ENCODE data around the gene ZNF821.
A peak's percentile ranks its signal among the peaks of the same experiment; 100 is the strongest.
"Not testable (repeated sequence)": the region's sequence is repeated elsewhere in the genome, so short reads cannot be mapped to it uniquely, and the experiment has no call there.

Gene ZNF821

DNA sequence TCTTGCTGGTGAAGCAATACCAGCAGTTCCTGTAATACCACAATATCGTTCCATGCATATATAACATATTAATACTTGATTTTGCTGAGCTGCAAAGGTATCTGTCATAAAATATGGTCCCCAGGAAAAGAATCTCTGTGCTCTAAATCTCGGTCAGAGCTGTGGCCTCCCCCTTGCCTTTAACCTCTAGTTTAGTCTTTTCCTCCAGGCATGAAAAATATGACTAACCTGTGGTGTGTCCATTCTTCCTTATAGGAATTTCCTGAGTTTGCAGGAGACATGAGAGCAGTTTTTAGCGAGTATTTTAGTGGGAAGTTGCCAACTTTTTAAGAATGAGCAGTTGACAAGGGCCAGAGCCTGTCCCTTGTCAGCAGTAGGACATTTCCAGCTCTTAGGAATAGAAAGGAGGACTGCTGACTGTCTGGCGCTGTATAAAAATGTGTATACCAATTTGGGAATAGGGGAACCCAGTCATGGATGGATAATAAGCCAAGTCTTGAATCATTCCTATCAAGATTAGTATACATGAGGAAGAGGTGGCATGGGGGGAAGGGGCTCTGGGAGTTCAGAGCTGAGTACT is 29.5 kb downstream of the ZNF821 start:
- ATAC-seq = no peak
- no peak for DNase-seq
- Mint-ChIP-seq H3K9me3 (no peaks in the 10 kb centered on the region), H3K27ac (no peak overlapping the region), H3K27me3 (no peaks in the 10 kb centered on the region), H3K4me3 (no peak overlapping the region), H3K4me1 (peaks cover 60% of the 10 kb centered on the region)

DNA sequence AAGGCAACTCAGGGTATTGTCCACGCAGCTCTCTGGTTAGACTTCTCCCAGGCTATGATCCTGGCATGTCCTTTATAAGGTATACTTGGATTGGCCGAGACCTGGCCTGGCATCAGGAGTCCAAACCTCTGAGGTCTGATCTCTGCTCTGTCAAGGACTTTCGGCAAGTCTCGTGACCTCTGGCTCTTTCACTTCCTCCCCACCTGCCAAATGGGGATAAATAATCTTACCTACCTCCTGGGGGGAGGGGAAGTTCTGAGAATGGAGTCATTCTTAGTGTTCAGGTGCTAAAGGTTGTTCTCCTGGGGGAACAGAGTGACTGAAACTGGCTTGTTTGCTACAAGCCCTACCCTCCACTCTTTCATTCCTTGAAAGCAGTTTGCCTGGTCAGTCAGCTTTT is 30.6 kb downstream of the ZNF821 start:
- peaks cover 63% of the 10 kb centered on the region for H3K4me1 Mint-ChIP-seq
- H3K4me3 Mint-ChIP-seq = no peak overlapping the region
- no peaks in the 10 kb centered on the region for H3K9me3 Mint-ChIP-seq
- DNase-seq (no peak), ATAC-seq (no peak)
- H3K27ac Mint-ChIP-seq = peak overlapping the region in 1 of 2 donors; percentile 29
- H3K27me3 Mint-ChIP-seq = no peaks in the 10 kb centered on the region

DNA sequence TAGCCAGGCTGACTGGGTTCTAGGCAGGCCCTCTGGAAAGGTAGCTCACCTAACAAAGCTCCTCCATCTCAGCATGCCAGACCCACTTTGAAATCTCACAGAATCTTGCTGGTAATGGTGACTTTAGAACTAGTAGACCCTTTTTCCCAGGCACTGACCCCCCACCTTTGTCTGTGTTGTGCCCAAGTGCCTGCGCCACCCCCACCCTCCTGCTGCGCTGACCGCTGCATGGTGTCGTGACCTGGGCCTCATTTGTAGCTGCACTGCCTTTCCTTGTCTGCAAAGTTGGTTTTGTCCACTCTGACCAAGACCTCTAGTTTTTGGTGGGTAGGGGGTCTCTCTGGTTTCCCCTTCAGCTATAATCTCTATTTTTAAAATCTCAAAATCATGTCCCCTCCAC is 31.4 kb downstream of the ZNF821 start:
- Mint-ChIP-seq H3K27ac (no peak overlapping the region), H3K4me1 (peaks cover 69% of the 10 kb centered on the region), H3K4me3 (no peak overlapping the region), H3K9me3 (no peaks in the 10 kb centered on the region), H3K27me3 (no peaks in the 10 kb centered on the region)
- no peak for ATAC-seq
- no peak for DNase-seq

DNA sequence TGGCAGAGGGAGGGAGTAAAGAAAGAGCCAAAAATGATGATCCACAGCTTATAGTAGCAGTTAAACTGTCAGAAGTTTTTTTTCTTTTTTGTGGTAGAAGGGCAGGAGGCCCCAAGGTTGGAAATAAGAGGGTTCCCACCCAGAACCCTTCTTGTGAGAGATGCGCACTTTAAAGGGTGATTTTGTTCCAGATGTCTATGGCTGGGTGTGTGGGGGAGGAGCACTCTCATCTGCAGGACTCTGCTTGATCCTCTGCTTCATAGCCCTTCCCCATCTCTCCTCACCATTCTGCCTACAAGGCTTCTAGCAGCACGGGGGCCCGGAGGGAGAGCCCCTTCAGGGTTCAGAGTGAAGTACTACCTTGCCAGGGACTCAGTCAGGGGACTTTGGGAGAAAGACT is 31.8 kb downstream of the ZNF821 start:
- H3K27ac Mint-ChIP-seq = no peak overlapping the region
- H3K9me3 Mint-ChIP-seq = no peaks in the 10 kb centered on the region
- no peak for DNase-seq
- no peak overlapping the region for H3K4me3 Mint-ChIP-seq
- peaks cover 73% of the 10 kb centered on the region for H3K4me1 Mint-ChIP-seq
- ATAC-seq = no peak
- H3K27me3 Mint-ChIP-seq = no peaks in the 10 kb centered on the region

DNA sequence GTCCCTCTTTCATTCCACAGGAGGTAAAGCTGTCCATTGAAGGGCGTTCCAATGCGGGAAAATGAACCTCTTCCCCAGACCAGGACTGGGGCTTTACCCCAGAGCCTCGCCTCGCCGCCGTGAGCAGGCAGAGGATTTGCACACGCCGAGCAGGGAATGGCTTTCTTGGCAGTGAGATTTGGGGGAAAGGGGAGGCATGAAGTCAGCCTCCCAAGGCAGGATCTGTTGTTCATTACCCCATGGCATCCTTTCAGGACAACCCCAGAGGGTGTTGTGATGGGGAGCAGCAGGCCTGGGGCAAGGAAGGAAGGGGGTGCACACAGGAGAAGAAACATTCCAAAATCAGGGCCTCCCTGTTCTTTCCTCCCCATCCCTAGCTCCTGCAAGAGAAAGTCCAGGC is 32.2 kb downstream of the ZNF821 start:
- Mint-ChIP-seq H3K4me3 (no peak overlapping the region), H3K27ac (no peak overlapping the region), H3K27me3 (no peaks in the 10 kb centered on the region), H3K9me3 (no peaks in the 10 kb centered on the region), H3K4me1 (peaks cover 74% of the 10 kb centered on the region)
- no peak for ATAC-seq
- no peak for DNase-seq

DNA sequence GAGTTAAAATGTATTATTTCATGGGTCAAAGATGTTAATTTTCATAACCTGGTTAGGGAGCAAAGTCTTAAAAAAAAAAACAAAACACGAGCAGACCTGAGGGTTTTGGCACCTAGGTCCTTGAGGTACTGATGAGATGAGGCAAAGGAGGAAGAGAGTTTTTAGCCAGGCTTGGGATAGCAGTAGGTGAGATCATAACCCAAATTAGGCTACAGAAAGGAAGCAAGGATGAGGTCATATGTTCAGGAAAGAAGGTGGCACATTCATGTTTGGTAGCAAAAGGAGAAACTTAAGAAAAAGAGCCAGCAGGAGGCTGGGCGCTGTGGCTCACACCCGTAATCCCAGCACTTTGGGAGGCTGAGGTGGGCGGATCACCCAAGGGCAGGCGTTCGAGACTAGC is 35.4 kb downstream of the ZNF821 start:
- ATAC-seq = no peak
- H3K9me3 Mint-ChIP-seq = no peaks in the 10 kb centered on the region
- no peak overlapping the region for H3K27ac Mint-ChIP-seq
- H3K4me1 Mint-ChIP-seq = peaks cover 54% of the 10 kb centered on the region
- no peaks in the 10 kb centered on the region for H3K27me3 Mint-ChIP-seq
- no peak overlapping the region for H3K4me3 Mint-ChIP-seq
- DNase-seq = no peak

DNA sequence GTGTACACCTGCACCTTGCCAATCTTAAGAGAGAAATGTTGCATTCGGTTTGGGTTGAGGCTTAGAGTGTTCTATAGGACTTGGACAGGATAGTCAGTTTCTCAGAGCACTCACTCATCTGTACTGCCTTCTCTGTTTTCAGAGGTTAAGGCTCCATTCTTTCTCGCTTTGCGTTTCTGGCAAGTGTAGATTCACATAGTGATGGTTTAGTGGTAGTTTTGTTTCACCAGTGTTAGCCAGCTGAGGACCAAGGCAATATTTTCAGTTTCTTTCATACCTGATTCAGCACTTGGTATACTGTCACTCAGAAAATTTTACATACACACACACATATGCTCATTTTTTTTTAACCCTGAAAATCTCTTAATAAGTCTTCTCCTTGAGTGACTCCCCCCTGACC is 36.9 kb downstream of the ZNF821 start:
- DNase-seq = no peak
- no peaks in the 10 kb centered on the region for H3K9me3 Mint-ChIP-seq
- ATAC-seq = no peak
- peaks cover 47% of the 10 kb centered on the region for H3K4me1 Mint-ChIP-seq
- H3K27me3 Mint-ChIP-seq = no peaks in the 10 kb centered on the region
- H3K27ac Mint-ChIP-seq = no peak overlapping the region
- peak overlapping the region; percentile 95 for H3K4me3 Mint-ChIP-seq

DNA sequence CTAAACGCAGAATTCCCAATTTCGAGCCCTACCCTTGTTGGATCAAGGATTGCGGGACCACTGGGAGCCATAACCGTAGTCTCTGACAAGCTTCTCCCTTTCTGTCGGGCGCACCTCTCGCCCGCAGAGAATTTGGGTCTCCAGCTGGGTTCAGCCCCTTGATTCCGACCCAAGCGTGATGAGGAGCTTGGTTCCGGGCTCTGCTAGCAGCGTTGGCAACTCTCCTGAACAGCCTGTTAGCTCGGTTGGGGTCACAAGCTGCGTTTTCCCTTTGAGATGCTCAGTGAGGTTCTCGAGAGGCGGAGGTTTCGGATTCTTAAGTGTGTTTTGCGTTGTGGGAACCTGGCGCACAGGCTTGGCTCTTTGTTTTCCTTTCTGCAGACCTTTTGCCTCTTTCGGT is 37.6 kb downstream of the ZNF821 start:
- DNase-seq = peak; percentile 14 to 15
- Mint-ChIP-seq H3K9me3 (no peaks in the 10 kb centered on the region), H3K27ac (peak overlapping the region; percentile 84 to 96), H3K4me1 (peaks cover 45% of the 10 kb centered on the region), H3K4me3 (peak overlapping the region; percentile 95), H3K27me3 (no peaks in the 10 kb centered on the region)
- ATAC-seq = no peak

DNA sequence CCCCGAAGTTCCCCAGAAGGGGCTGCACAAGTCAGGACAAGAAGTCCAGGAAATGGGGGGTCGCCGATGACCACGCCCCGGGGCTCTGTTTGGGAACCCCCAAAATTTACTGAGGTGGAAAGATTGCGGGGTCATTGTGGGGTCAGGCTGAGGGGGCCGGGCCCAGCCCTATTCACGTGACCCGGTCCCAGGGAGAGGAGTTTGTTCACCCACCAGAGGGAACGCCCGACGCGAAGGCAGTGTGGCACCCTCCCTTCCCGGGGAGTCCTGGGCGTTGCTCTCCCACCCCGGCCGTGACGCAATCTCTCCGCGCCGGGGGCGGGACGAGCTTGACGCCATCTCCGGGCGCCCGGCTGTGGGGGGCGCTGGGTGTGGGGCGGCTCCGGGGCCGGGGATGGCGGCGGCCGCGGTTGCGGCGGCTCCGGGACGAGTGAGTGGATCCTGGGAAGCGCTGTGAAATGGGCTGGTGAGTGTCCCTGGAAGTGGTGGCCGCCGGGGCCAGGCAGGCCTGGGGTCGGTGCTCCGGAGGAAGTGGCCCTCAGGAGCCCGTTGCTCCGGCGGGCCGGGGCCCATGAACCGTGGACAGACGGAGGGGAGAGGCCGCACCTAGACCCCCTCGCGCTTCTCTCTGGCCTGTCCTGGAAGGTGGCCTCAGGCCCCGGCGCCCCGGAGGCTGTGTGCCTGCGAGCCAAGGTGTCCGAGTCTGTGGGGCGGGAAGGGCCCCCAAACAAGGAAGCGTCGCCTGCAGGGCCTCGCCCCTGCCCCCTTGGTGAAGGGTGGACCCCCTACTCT is 38.1 kb downstream of the ZNF821 start, which contains the start of gene ATXN1L:
TSS of gene ATXN1L (plus strand) at position 338 of the 792 bp plus-strand sequence. CDS start 3,765 bp downstream, outside the sequence.
- Mint-ChIP-seq H3K9me3 (no peaks in the 10 kb centered on the region), H3K27ac (peak within 1 kb of the TSS; percentile 96 to 97), H3K4me1 (peaks cover 43% of the 10 kb centered on the region), H3K27me3 (no peaks in the 10 kb centered on the region), H3K4me3 (peak within 1 kb of the TSS; percentile 95)
- DNase-seq (peak; percentile 94), ATAC-seq (peak; percentile 92)

DNA sequence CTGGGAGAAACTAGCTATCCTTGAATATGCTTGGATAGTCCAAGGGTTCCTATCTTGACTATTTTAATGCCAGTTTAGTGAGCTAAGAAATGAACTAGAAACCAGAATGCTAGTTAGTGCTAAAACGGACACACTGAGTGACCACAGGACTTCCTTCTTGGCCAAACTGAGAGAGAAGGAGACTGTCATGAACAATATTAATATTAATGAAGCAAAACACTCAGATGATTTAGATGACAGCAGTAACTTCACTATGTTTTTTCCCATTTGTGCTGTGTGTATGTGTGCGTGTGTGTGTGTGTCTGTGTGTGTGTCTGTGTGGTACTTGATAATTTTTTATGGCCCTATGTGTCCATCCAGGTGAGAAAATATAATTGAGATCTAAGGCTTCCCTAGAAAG is 40.4 kb downstream of the ZNF821 start:
- H3K4me3 Mint-ChIP-seq = no peak overlapping the region
- H3K9me3 Mint-ChIP-seq = no peaks in the 10 kb centered on the region
- ATAC-seq = no peak
- H3K27me3 Mint-ChIP-seq = no peaks in the 10 kb centered on the region
- no peak overlapping the region for H3K27ac Mint-ChIP-seq
- no peak for DNase-seq
- peaks cover 39% of the 10 kb centered on the region for H3K4me1 Mint-ChIP-seq

DNA sequence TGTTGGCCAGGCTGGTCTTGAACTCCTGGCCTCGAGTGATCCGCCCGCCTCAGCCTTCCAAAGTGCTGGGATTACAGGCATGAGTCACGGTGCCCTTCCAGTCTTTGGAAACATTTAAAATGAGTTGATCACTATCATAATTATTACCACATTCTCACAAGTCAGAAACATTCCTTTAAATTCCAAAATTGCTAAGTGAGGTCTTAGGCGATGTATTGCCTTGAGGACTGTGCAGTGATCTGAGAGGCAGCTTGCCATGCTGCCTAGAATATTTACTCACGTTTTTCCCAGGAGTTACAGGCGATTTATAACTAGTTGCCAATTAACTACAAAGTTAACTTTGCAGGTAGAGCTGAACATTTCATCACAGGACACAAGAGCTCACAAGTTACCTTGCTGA is 43.9 kb downstream of the ZNF821 start:
- Mint-ChIP-seq H3K27ac (no peak overlapping the region), H3K4me3 (no peak overlapping the region)
- ATAC-seq = no peak

DNA sequence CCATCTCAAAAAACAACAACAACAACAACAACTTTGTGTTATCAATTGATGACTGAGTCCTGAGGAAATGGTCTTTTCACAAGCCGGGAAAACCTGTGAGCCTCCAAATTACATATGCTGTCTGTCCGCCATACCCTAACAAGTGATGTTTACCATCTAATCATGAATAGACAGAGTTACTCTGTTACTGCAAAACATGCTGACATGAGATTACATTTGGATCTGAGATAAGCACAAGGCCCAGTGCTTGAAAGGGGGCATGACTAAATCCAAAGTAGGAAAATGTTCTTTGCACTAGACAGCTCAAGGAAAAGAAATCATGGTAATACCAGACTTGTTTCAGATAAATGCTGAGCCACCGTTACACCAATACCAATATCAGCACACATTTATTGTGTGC is 46.8 kb downstream of the ZNF821 start:
- DNase-seq = no peak
- peaks cover 5% of the 10 kb centered on the region for H3K4me1 Mint-ChIP-seq
- no peak for ATAC-seq
- no peaks in the 10 kb centered on the region for H3K9me3 Mint-ChIP-seq
- no peak overlapping the region for H3K27ac Mint-ChIP-seq
- no peaks in the 10 kb centered on the region for H3K27me3 Mint-ChIP-seq
- no peak overlapping the region for H3K4me3 Mint-ChIP-seq

More for the DNA sequence above, 43.9 kb downstream of the ZNF821 start:
- no peaks in the 10 kb centered on the region for H3K27me3 Mint-ChIP-seq
- peaks cover 15% of the 10 kb centered on the region for H3K4me1 Mint-ChIP-seq
- no peak for DNase-seq
- no peaks in the 10 kb centered on the region for H3K9me3 Mint-ChIP-seq

DNA sequence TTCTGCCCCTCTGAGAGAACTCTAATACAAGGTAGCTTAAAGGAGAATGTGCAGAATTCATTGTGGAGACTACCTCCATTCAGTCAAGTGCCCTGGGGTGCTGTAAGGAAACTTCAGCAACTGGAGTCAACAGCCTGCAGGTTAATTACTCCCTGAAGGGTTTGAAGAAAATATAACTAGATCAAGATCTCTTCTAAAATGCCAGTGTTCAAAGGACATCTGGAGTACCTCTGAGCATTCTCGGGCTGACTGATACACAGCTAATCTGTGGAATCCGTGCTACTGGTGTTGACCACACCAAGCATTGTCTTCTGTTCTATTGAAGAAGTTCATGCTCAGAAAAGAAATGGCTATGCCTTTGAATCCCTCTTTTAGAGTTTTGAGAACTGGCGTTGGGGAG is 49.7 kb downstream of the ZNF821 start:
- no peak for ATAC-seq
- DNase-seq = no peak
- Mint-ChIP-seq H3K27me3 (no peaks in the 10 kb centered on the region), H3K4me3 (no peak overlapping the region), H3K4me1 (no peaks in the 10 kb centered on the region), H3K27ac (no peak overlapping the region), H3K9me3 (no peaks in the 10 kb centered on the region)

DNA sequence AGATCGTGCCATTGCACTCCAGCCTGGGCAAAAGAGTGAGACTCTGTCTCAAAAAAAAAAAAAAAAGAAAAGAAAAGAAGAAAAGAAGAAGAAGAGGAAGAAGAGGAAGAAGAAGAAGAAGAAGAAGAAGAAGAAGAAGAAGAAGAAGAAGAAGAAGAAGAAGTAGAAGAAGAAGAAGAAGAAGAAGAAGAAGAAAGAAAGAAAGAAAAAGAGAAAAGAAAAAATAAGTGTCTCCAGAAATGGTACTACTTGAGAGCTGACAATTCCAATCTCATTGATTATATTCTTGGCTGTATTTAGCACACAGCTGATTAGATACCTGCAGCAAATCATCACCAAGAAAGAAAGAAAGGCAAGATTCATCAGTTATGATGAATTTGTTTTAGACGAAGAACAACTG is 51.9 kb downstream of the ZNF821 start:
- not testable (repeated sequence) for ATAC-seq, H3K27me3 Mint-ChIP-seq, H3K4me1 Mint-ChIP-seq, H3K9me3 Mint-ChIP-seq, H3K4me3 Mint-ChIP-seq, DNase-seq
- peak overlapping the region; percentile 40 to 82 for H3K27ac Mint-ChIP-seq

DNA sequence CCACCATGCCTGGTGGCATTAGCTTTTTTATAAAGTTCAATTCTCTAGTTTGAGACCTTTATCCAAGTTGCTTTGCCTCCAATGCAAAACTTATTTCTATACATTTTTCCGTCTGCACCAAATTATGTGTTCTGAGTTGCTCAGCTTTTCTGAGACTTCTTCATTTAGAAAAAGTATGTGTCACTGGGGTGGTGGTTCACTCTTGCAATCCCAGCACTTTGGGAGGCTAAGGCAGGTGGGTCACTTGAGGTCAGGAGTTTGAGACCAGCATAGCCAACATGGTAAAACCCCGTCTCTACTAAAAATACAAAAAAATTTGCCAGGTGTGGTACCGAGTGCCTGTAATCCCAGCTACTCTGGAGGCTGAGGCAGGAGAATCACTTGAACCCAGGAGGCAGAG is 52.3 kb downstream of the ZNF821 start:
- peak overlapping the region; percentile 40 to 82 for H3K27ac Mint-ChIP-seq
- not testable (repeated sequence) for H3K4me1 Mint-ChIP-seq, H3K9me3 Mint-ChIP-seq, H3K27me3 Mint-ChIP-seq, DNase-seq, H3K4me3 Mint-ChIP-seq, ATAC-seq

DNA sequence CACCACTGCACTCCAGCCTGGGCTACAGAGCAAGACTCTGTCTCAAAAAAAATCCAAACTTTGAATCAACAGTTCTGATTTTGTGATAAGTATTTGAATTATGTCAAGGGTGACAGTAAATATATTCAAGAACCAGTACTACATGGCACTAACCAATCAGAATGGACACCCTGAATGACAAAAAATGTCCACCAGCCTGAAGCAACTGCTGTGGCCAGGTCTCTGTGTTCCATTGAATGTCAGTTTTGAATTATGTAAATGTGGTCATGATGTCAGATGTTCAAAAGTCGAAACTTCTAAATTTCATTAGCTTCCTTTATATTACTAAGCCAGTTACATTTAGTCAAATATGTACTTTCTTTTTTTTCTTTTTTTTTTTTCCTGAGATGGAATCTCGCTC is 53.6 kb downstream of the ZNF821 start:
- Mint-ChIP-seq H3K27me3 (no peaks in the 10 kb centered on the region), H3K4me3 (no peak overlapping the region), H3K9me3 (no peaks in the 10 kb centered on the region), H3K27ac (no peak overlapping the region), H3K4me1 (no peaks in the 10 kb centered on the region)
- ATAC-seq (no peak), DNase-seq (no peak)

Measured in stimulated activated naive CD8-positive, alpha-beta T cell treated with anti-CD3 and anti-CD28 coated beads, Interleukin-15, amount 100 ng/mL, for 72 hours (primary cell).